ENCODE data around the gene SFXN5. TPM values are rescaled to one million over a fixed set of nuclear protein-coding genes. Genes with fewer than 3 reads are reported as not detected.
A peak's percentile ranks its signal among the peaks of the same experiment; 100 is the strongest.

SFXN5 gene
- polyA plus RNA-seq, 3 donors: 5.9 to 28.6 (median 9.5) TPM

DNA sequence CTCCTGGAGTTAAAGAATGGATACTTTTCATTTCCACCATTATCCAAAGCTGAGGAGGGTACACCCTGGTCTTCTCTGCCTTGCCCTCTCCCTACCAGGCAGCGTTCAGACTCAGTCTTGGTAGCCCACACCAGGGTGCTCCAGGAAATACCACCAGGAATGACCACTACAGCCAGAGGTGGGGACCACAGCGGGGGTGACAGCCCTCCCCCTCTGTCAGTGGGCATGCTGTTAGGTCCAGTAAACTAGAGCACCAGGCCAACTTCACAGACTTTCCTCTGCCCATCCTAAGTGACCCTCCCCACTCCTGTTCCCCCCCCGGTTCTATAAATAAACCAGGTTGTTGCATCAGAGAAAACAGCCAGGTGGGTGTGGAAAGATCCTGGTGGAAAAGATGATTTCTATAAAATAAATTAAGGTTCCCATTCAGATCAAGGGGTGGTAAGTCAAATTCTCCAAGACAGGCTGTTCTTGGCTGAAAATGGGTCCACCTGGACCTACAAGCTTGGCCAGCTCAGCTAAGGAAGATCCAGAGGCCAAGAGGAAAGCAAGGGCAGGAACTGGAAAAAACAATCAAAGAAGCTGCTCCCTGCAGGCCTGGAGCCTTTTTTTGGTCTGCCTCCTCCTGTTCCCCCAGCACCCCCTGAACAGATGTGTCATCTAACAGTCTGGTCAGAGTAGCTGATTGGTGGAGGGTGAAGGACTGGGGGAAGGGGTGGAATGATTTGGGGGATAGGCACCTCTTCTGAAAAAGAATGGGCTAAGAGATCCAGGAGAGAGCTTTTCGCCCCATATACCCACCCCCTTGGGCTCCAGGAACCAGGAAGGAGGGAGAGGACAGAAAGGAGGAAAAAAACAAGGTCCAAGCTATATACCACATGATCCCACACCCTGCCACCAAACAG is 38.9 kb upstream of the SFXN5 start:
- Histone ChIP-seq H4K20me1 (ENCODE audit: insufficient read depth, low read length) (no peaks in the 10 kb centered on the region), H2AFZ (ENCODE audit: insufficient read depth, low read depth, low read length, poor library complexity, severe bottlenecking) (no peak overlapping the region), H3K36me3 (replicated peaks in 1 of 2; ENCODE audit: control insufficient read depth in 1 of 2, insufficient read depth in 2 of 2, low read length in 2 of 2) (no peaks in the 10 kb centered on the region), H3K4me1 (ENCODE audit: control insufficient read depth in 1 of 2, insufficient read depth in 2 of 2, low read length in 2 of 2) (peaks cover 12 to 33% of the 10 kb centered on the region in 2 donors), H3K27me3 (ENCODE audit: control insufficient read depth in 2 of 2, insufficient read depth in 2 of 2, low read length in 2 of 2) (peaks cover 37 to 59% of the 10 kb centered on the region in 2 donors), H3K4me3 (replicated peaks in 1 of 3; ENCODE audit: low read depth in 2 of 3, low read length in 3 of 3) (no peak overlapping the region), H3K9me3 (replicated peaks in 1 of 2; ENCODE audit: control insufficient read depth in 1 of 2, insufficient read depth in 1 of 2, low read length in 2 of 2) (peaks cover 0 to 4% of the 10 kb centered on the region in 2 donors), H3K9ac (ENCODE audit: insufficient read depth, low read length, poor library complexity, severe bottlenecking) (no peak overlapping the region), H3K27ac (ENCODE audit: low read depth in 1 of 2, low read length in 2 of 2) (no peak overlapping the region), H3K4me2 (replicated peaks; ENCODE audit: extremely low read depth, low read length, poor library complexity, severe bottlenecking) (no peak overlapping the region), H3K79me2 (ENCODE audit: insufficient read depth, low read length) (no peaks in the 10 kb centered on the region)
- H3K4me3 Mint-ChIP-seq: peak overlapping the region in 1 of 2 donors; percentile 91
- TF ChIP-seq, protein P1, sequence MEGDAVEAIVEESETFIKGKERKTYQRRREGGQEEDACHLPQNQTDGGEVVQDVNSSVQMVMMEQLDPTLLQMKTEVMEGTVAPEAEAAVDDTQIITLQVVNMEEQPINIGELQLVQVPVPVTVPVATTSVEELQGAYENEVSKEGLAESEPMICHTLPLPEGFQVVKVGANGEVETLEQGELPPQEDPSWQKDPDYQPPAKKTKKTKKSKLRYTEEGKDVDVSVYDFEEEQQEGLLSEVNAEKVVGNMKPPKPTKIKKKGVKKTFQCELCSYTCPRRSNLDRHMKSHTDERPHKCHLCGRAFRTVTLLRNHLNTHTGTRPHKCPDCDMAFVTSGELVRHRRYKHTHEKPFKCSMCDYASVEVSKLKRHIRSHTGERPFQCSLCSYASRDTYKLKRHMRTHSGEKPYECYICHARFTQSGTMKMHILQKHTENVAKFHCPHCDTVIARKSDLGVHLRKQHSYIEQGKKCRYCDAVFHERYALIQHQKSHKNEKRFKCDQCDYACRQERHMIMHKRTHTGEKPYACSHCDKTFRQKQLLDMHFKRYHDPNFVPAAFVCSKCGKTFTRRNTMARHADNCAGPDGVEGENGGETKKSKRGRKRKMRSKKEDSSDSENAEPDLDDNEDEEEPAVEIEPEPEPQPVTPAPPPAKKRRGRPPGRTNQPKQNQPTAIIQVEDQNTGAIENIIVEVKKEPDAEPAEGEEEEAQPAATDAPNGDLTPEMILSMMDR (IDR thresholded peaks at IDR 0.05): no peak
- H3K27me3 Mint-ChIP-seq (ENCODE audit: low read depth in 3 of 3): peaks cover 49 to 70% (median 65%) of the 10 kb centered on the region in 3 donors
- intact Hi-C loops (cut with micrococcal nuclease): no loop called here
- no peak for DNase-seq
- peaks cover 0 to 17% (median 6%) of the 10 kb centered on the region in 7 donors for H3K9me3 Mint-ChIP-seq
- H3K4me1 Mint-ChIP-seq: peaks cover 26% of the 10 kb centered on the region
- 80% methylated on average over 1 of the region's 4 CpGs for WGBS (ENCODE audit: insufficient coverage)
- H3K27ac Mint-ChIP-seq: peak overlapping the region in 2 of 7 donors; percentile 33 to 63
- peaks cover 3 to 12% of the 10 kb centered on the region in 2 donors for H3K36me3 Mint-ChIP-seq

DNA sequence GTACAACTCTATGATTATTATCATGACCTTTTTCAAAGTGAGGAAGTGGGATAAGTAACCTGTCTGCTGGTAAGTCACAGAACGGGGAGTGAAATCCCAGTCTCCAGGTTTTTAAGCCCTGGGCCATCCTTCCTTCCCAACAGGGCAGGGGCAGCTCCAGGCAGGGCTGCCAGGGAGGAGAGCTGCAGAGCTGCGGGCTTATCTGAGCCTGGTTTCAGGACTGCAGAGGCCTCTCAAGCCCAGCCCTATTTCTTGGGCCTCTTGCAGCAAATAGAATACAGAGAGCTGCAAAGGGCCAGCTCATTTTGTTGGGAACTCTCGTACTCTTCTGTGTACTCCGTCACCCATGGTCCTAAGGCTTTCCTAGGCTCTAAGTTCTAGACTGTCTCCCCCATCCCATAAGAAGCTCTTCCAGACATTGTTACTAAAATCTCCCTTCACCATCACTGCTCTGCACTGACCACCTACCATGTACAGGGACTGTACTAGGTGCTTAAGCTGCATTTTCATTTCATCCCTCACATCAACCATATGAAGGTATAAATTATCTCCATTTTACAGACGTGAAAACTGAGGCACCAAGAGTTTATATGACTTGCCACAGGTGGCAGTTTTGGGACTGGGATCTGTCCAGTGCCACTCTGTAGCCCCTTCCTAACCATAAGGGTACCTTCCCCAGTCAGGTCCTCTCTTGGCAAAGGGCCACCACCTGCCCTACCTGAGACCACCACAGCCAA is 38.1 kb upstream of the SFXN5 start:
- Mint-ChIP-seq H3K9me3 (peaks cover 0 to 17% (median 6%) of the 10 kb centered on the region in 7 donors), H3K4me3 (no peak overlapping the region), H3K4me1 (peaks cover 31% of the 10 kb centered on the region), H3K27me3 (ENCODE audit: low read depth in 3 of 3) (peaks cover 41 to 62% (median 58%) of the 10 kb centered on the region in 3 donors), H3K27ac (no peak overlapping the region), H3K36me3 (peaks cover 3 to 12% of the 10 kb centered on the region in 2 donors)
- Histone ChIP-seq H3K79me2 (ENCODE audit: insufficient read depth, low read length) (no peaks in the 10 kb centered on the region), H4K20me1 (ENCODE audit: insufficient read depth, low read length) (no peaks in the 10 kb centered on the region), H3K4me1 (ENCODE audit: control insufficient read depth in 1 of 2, insufficient read depth in 2 of 2, low read length in 2 of 2) (peaks cover 12 to 33% of the 10 kb centered on the region in 2 donors), H3K36me3 (replicated peaks in 1 of 2; ENCODE audit: control insufficient read depth in 1 of 2, insufficient read depth in 2 of 2, low read length in 2 of 2) (no peaks in the 10 kb centered on the region), H2AFZ (ENCODE audit: insufficient read depth, low read depth, low read length, poor library complexity, severe bottlenecking) (no peak overlapping the region), H3K4me2 (replicated peaks; ENCODE audit: extremely low read depth, low read length, poor library complexity, severe bottlenecking) (no peak overlapping the region), H3K27ac (ENCODE audit: low read depth in 1 of 2, low read length in 2 of 2) (no peak overlapping the region), H3K9ac (ENCODE audit: insufficient read depth, low read length, poor library complexity, severe bottlenecking) (no peak overlapping the region), H3K9me3 (replicated peaks in 1 of 2; ENCODE audit: control insufficient read depth in 1 of 2, insufficient read depth in 1 of 2, low read length in 2 of 2) (peaks cover 0 to 4% of the 10 kb centered on the region in 2 donors), H3K27me3 (ENCODE audit: control insufficient read depth in 2 of 2, insufficient read depth in 2 of 2, low read length in 2 of 2) (peaks cover 33 to 51% of the 10 kb centered on the region in 2 donors), H3K4me3 (replicated peaks in 1 of 3; ENCODE audit: low read depth in 2 of 3, low read length in 3 of 3) (no peak overlapping the region)
- 98% methylated on average over 5 of the region's 5 CpGs for WGBS (ENCODE audit: insufficient coverage)
- no peak for DNase-seq
- TF ChIP-seq, protein P1 (IDR thresholded peaks at IDR 0.05): no peak
- intact Hi-C loops (cut with micrococcal nuclease): no loop called here
